Fibroblast of lung (primary cell): ENCODE results near the gene COPB2.

Source experiments
- EZH2 ChIP-seq: IDR thresholded peaks from 2 replicates; pipeline ENCODE4 v1.5.1; 2012; ENCODE audit warnings: low read length, control low read depth, mild to moderate bottlenecking; ENCODE audit errors: missing control alignments
- TF ChIP-seq, protein P1 (sequence below), 2 donors: IDR thresholded peaks in 1 of 2; conservative IDR thresholded peaks in 1 of 2; 1 replicate in 1 of 2; 2 replicates in 1 of 2; pipeline ENCODE4 v1.5.1; 2011 to 2012; ENCODE audit warnings: low read length in 2 of 2, control low read depth in 1 of 2, inconsistent platforms in 1 of 2, low read depth in 1 of 2, mild to moderate bottlenecking in 1 of 2

GRCh38 chr3:139320551-139321309 lies 68.7 kb downstream of the COPB2 start:
- TF ChIP-seq, protein P1, sequence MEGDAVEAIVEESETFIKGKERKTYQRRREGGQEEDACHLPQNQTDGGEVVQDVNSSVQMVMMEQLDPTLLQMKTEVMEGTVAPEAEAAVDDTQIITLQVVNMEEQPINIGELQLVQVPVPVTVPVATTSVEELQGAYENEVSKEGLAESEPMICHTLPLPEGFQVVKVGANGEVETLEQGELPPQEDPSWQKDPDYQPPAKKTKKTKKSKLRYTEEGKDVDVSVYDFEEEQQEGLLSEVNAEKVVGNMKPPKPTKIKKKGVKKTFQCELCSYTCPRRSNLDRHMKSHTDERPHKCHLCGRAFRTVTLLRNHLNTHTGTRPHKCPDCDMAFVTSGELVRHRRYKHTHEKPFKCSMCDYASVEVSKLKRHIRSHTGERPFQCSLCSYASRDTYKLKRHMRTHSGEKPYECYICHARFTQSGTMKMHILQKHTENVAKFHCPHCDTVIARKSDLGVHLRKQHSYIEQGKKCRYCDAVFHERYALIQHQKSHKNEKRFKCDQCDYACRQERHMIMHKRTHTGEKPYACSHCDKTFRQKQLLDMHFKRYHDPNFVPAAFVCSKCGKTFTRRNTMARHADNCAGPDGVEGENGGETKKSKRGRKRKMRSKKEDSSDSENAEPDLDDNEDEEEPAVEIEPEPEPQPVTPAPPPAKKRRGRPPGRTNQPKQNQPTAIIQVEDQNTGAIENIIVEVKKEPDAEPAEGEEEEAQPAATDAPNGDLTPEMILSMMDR (conservative IDR thresholded peaks at IDR 0.05 in 1 of 2, IDR thresholded peaks at IDR 0.05 in 1 of 2; ENCODE audit: low read depth in 1 of 2, low read length in 2 of 2), result no peak
- no peak for TF ChIP-seq EZH2
